AG10803 (cell line): Measurements from ENCODE around the gene RERE.

ENCODE experiments used
- DNase-seq: peaks from one replicate; pipeline ENCODE4 v3.0.0; 2010; ENCODE audit warnings: low read depth
- H3K4me3 ChIP-seq: 2 replicates; pipeline ENCODE4 v1.5.1; 2011; ENCODE audit warnings: mild to moderate bottlenecking, low read length, control low read depth
- TF ChIP-seq, protein P1 (sequence below): conservative IDR thresholded peaks from 2 replicates; pipeline ENCODE4 v1.5.1; 2011; ENCODE audit warnings: mild to moderate bottlenecking, low read length, control low read depth, inconsistent platforms

The RERE gene

DNA sequence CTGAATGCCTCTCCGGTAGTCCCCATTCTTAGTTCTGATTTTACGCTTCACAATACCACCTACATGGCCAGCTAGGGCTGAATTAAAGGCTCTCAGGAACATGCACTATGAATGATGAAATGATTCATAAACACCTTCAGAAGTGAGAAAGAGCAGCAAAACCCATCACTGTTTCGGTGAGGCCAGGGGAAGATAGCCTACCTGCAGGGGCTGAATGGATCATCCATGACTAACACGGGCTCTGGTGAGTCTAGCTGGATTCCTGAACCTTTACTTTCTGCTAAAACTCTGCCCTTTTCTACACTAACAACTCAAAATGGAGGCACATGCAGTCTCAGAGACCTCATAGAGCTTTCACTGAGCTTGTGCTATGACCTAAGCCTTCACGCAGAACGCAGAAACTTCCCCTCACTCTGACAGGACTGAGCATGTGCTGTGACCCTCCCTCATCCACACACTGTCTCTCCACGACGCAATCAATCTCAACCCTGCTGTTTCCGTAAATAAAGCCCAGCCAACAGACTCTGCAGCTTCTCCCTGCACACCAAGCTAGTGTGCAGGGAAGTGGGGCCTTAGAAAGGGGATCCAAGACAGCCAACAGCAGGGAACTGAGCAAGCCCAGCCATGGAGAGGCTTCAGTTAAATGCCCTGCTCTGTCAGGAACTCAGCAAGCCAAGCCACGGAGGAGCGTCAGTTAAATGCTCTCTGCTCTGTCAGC lies 291.7 kb downstream of the RERE start:
- peak; percentile 92 for DNase-seq
- peak overlapping the region; percentile 61 for H3K4me3 ChIP-seq
- TF ChIP-seq, protein P1, sequence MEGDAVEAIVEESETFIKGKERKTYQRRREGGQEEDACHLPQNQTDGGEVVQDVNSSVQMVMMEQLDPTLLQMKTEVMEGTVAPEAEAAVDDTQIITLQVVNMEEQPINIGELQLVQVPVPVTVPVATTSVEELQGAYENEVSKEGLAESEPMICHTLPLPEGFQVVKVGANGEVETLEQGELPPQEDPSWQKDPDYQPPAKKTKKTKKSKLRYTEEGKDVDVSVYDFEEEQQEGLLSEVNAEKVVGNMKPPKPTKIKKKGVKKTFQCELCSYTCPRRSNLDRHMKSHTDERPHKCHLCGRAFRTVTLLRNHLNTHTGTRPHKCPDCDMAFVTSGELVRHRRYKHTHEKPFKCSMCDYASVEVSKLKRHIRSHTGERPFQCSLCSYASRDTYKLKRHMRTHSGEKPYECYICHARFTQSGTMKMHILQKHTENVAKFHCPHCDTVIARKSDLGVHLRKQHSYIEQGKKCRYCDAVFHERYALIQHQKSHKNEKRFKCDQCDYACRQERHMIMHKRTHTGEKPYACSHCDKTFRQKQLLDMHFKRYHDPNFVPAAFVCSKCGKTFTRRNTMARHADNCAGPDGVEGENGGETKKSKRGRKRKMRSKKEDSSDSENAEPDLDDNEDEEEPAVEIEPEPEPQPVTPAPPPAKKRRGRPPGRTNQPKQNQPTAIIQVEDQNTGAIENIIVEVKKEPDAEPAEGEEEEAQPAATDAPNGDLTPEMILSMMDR = no peak

DNA sequence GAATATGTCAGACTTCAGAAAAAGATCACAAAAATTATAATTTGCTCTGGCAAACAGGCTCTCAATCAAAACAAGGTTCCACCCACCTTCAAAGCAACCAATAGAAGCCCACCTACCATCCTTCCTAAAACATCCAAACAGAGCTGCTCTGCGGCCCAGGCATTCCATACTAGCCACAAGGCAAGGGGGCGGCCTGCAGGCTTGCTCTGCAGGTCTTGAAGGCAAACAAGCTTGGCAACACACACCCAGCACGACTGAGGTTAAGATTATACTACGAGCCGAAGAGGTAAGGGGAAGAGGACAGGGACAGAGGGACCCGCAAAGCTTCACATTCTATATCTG lies 292.3 kb downstream of the RERE start:
- peak; percentile 45 for DNase-seq
- TF ChIP-seq, protein P1 = no peak
- H3K4me3 ChIP-seq = peak overlapping the region; percentile 61

DNA sequence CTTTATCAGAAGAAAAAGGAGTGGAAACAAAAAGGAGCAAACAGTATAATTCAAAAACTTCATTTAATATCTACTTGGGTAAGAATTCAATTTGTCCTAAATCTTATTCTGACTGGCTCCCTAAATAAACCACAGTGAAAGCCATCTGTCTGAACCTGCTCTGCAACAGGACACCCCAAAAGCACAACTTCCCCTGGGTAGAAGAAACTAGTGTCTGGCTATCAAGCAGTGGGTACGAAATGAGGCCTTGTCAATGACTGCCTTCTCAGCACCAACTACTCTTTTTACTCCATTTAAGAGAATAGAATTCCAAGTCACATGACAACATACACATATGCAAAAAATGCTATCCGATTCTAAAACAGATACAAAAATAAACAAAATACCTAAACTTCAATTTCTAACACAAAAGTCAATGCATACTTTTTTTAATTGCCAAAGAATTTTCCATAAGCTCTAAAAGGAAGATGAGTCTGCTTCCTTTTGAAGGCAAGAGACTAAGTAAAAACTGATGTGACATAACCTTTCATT lies 292.7 kb downstream of the RERE start:
- peak overlapping the region; percentile 61 for H3K4me3 ChIP-seq
- TF ChIP-seq, protein P1 = no peak
- DNase-seq = no peak

DNA sequence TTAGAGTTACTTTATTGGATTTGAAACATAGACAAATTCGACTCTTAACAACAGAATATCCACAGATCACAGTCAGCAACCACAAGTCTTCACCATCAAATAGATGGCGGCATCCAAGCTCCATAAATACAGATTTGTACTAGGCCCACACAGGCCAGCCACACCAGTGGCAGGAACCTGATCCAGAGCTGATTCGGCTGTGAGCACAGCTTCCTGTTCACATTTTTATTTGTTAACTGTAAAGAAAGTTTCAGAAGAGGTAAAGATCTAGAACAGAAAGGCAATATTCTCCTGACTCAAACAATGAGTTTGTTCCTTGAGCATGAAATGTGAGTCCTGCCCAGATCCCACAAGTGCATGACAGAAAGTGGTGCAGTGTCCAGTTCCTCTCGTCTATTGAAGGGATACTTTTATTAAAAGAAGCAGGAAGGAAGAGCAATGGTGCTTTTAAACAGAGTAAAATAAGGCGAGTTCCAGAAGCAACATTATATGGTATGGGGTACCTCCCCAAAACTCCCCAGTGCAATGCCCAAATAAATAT lies 293.7 kb downstream of the RERE start:
- TF ChIP-seq, protein P1 = no peak

DNA sequence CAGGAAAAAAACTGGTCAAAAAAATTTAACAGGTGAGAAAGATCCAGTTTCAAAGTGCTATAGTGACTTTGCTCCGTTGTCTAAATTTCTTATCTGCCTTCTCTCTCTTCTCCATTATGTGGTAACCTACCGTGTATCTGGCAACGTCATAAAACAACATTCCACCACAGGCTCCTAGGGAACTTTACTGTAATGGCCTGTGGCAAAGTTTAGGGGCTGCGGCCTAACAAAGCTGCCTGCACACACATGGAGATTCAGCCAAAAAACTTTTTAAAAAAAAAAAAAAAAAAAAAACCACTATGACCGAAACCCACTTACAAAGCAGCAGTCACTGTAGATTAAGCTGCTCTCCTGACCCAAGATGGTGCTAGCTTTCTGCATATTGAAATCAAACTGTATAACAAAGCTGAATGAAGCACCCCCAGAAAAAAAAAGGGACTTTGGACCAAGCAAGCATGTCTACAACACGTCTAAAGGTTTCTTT lies 296.9 kb downstream of the RERE start:
- TF ChIP-seq, protein P1 = no peak
- no peak for DNase-seq
- no peak overlapping the region for H3K4me3 ChIP-seq

More for the DNA sequence above, 293.7 kb downstream of the RERE start:
- H3K4me3 ChIP-seq = no peak overlapping the region
- no peak for DNase-seq

DNA sequence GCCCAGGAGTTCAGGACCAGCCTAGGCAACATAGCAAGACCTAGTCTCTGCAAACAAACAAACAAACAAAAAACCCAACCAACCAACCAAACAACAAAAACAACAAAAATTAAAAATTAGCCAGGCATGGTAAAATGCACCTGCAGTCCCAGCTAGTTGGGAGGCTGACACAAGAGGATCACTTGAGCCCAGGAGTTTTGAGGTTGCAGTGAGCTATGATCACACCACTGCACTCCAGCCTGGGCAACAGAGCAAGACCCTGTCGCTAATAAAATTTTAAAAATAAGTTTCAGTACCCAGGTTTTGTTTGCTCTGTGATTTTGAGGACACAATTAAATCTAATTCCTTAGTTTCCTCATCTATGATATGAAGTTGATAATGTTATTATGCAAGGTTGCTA lies 298.3 kb downstream of the RERE start:
- TF ChIP-seq, protein P1 = no peak
- no peak overlapping the region for H3K4me3 ChIP-seq
- no peak for DNase-seq

DNA sequence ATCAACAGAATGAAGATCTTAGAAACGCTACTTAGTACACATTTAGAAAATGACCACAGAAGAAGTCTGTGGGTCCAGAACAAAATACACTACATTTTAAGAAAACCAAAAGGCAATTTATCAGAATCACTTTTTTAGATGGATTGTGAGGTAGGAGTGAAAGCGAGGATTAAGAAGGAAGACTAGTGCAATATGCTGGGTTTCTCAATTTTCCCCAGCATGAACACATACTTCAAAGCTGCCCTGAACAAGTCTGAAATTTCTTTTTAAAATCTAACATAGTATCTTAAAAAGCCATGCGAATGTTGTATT lies 299.0 kb downstream of the RERE start:
- DNase-seq = no peak
- H3K4me3 ChIP-seq = no peak overlapping the region
- TF ChIP-seq, protein P1 = no peak
